Measurements from ENCODE around the gene PARD3.
"Not testable (repeated sequence)": the region's sequence is repeated elsewhere in the genome, so short reads cannot be mapped to it uniquely, and the experiment has no call there.

Gene PARD3

DNA sequence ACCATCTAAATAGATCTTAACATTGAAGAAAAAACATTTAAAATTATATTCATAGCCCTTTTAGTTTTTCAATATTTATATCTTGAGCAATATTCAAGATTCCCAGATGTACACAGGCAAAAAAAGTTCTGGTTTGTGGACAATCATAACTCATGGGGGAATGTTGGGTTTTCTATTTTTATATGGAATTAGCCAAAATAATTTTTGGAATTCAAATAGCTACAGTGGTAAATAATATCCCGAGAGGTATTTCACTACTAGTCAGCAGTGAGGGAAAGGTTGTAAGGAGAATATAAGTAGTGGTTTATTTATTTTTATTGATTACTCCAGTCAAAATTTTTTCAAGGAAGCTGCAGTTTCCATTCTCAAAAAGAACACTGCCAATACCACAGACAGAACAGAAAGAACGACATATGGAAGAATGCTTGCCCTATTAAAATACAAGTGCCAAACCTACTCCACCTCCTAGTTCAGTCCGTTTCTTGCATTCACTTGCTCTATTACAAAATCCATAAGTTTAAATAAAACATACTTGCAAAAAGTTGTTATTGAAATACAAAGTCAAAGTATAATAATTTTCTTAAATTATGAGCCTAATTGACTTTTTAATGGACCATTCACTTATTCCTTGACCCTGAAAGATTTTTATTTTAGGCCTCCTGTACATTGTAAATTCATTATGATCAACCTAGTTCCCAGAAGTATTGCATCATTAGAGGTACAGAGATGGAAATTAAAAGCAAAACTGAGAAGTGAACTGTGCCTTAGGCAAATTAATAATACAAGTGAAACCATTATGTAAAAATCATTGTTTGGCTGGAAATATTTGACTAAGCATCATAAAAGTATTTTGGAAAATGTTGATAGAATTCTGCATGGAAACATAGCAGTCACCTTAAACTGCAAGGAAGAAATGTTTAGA lies 533.2 kb downstream of the PARD3 start:
- TF ChIP-seq, protein P1, sequence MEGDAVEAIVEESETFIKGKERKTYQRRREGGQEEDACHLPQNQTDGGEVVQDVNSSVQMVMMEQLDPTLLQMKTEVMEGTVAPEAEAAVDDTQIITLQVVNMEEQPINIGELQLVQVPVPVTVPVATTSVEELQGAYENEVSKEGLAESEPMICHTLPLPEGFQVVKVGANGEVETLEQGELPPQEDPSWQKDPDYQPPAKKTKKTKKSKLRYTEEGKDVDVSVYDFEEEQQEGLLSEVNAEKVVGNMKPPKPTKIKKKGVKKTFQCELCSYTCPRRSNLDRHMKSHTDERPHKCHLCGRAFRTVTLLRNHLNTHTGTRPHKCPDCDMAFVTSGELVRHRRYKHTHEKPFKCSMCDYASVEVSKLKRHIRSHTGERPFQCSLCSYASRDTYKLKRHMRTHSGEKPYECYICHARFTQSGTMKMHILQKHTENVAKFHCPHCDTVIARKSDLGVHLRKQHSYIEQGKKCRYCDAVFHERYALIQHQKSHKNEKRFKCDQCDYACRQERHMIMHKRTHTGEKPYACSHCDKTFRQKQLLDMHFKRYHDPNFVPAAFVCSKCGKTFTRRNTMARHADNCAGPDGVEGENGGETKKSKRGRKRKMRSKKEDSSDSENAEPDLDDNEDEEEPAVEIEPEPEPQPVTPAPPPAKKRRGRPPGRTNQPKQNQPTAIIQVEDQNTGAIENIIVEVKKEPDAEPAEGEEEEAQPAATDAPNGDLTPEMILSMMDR (IDR thresholded peaks at IDR 0.05; ENCODE audit: insufficient read depth, low read length, missing control alignments): no peak
- no peak overlapping the region for H3K4me3 ChIP-seq (ENCODE audit: low read depth, low read length)
- POLR2A ChIA-PET: no interaction called here
- CTCF ChIA-PET: interaction anchor here (1.0 kb wide), 1 partner anchor 355 kb away, joined by 3 read pairs; no protein-coding TSS in a partner anchor
- no peak for DNase-seq (ENCODE audit: low read depth, low spot score)

DNA sequence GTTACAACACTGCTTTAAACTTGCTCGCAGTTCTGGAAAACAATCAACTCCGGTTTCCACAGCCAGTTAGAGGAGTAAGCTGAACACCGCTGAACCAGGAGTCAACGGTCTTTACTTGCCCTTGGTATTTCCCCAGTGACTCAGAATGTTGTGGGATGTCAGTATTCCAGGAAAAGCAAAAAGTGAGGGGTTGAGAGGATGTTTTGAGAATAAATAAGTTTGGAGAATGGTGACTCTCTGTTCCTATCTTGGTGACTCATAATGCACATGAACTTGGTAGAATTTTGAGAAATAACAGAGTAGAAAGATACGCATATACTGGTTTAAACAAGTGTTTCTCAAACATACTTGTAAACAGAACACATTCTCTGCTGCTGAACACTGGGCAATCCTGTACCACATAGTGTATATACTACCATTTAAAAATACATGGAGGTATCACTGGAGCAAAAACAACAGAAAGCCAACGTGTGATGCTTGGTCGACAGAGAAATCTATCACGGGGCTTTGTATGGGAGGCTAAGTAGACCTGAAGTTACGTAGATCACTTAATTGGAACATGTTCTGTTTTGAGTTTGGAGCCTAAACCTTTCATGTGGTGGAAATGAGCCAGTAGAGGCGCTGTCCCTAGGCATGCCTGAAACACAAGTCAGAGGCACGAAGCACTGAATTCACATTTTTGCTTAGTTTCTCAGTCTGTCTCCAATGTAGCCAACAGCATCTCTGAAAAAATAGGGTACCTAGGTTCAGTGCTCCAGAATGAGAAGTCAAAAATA lies 534.3 kb downstream of the PARD3 start:
- POLR2A ChIA-PET: interaction anchor here (0.8 kb wide), 1 partner anchor 158 kb away, joined by 4 read pairs; no protein-coding TSS in a partner anchor
- DNase-seq (ENCODE audit: low read depth, low spot score): peak; percentile 84
- TF ChIP-seq, protein P1 (IDR thresholded peaks at IDR 0.05; ENCODE audit: insufficient read depth, low read length, missing control alignments): no peak
- CTCF ChIA-PET: interaction anchor here (1.3 to 1.9 kb wide), 2 partner anchors 11 to 358 kb away, joined by 4 to 8 read pairs; no protein-coding TSS in a partner anchor
- no peak overlapping the region for H3K4me3 ChIP-seq (ENCODE audit: low read depth, low read length)

DNA sequence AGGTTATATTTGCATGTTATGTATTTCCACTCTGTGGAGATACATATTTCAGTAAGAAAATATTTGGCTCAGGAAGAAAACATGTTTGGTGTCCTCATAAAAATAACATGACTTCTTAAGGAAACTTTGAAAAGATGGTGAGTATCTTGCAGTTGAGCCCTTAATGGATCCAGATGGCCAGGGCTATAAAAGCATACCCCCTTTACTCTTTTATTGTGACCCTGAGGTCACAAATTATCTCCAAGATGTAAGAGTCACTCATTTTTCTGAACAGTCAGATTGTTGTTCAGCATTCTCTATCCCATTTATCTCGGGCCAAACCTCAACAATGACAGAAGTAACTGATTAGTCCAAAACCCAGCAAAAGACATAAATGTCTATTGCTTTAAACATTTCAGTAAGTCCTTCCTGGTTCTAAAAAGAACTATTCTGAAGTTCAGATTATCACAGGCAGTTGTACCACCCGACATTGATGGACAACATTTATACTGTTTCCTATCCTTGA lies 539.4 kb downstream of the PARD3 start:
- CTCF ChIA-PET: no interaction called here
- no peak for DNase-seq (ENCODE audit: low read depth, low spot score)
- H3K4me3 ChIP-seq (ENCODE audit: low read depth, low read length): no peak overlapping the region
- TF ChIP-seq, protein P1 (IDR thresholded peaks at IDR 0.05; ENCODE audit: insufficient read depth, low read length, missing control alignments): no peak
- POLR2A ChIA-PET: no interaction called here

DNA sequence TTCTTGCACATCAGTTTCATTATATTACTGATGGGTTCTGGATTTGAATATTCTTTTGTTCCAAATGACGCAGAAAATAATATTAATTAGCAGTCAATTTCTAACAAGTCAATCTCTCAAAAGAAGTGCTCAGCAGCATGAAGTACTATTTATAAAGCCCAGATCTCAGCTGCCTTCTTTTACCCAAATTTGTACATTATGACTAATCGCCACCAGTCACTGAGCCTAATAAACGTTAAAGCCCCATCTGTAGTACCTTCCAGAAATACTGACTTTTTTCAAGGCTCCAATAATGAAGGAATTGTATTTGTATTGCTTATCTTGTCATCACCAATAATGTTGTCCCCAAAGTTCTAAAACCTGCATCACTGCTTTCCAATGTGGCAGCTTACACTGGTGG lies 540.2 kb downstream of the PARD3 start:
- TF ChIP-seq, protein P1 (IDR thresholded peaks at IDR 0.05; ENCODE audit: insufficient read depth, low read length, missing control alignments): no peak
- DNase-seq (ENCODE audit: low read depth, low spot score): no peak
- ChIA-PET CTCF (no interaction called here), POLR2A (no interaction called here)
- no peak overlapping the region for H3K4me3 ChIP-seq (ENCODE audit: low read depth, low read length)

DNA sequence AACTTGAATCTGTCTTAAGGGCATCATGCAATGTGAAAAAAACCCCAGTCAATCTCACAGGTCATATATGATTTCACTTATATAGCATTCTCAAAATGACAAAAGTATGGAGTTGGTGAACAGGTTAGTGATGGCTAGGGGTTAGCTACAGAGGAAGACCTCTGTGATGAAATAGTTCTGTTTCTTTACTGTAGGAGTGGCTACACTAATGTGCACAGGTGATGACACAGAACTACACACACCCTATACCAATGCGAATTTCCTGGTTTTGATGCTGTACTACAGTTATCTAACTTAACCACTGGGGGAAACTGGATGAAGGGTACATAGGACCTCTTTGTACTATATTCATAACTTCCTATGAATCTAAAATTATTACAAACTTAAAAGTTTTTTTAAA lies 541.8 kb downstream of the PARD3 start:
- no peak for DNase-seq (ENCODE audit: low read depth, low spot score)
- POLR2A ChIA-PET: no interaction called here
- CTCF ChIA-PET: no interaction called here
- H3K4me3 ChIP-seq (ENCODE audit: low read depth, low read length): no peak overlapping the region
- TF ChIP-seq, protein P1 (IDR thresholded peaks at IDR 0.05; ENCODE audit: insufficient read depth, low read length, missing control alignments): no peak

DNA sequence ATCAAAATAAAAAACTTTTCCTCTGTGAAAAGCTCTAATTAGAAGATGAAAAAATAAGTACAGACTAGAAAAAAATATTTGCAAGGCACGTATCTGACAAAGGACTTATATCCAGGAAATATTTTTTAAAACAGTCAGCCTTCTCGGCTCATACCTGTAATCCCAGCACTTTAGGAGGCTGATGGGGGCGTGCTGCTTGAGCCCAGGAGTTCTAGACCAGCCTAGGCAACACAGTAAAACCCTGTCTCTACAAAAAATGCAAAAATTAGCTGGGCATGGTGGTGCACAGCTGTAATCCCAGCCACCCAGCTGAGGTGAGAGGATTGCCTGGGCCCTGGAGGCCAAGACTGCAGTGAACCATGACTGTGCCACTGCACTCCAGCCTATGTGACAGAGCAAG lies 542.8 kb downstream of the PARD3 start:
- CTCF ChIA-PET: interaction anchor here (0.6 kb wide), 1 partner anchor 861 kb away, joined by 3 read pairs; no protein-coding TSS in a partner anchor
- TF ChIP-seq, protein P1 (IDR thresholded peaks at IDR 0.05; ENCODE audit: insufficient read depth, low read length, missing control alignments): no peak
- H3K4me3 ChIP-seq (ENCODE audit: low read depth, low read length): no peak overlapping the region
- no peak for DNase-seq (ENCODE audit: low read depth, low spot score)
- POLR2A ChIA-PET: no interaction called here

DNA sequence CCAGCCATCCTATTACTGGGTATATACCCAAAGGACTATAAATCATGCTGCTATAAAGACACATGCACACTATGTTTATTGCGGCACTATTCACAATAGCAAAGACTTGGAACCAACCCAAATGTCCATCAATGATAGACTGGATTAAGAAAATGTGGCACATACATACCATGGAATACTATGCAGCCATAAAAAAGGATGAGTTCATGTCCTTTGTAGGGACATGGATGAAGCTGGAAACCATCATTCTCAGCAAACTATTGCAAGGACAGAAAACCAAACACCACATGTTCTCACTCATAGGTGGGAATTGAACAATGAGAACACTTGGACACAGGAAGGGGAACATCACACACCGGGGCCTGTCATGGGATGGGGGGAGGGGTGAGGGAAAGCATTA lies 546.7 kb downstream of the PARD3 start:
- DNase-seq (ENCODE audit: low read depth, low spot score); POLR2A ChIA-PET; H3K4me3 ChIP-seq (ENCODE audit: low read depth, low read length); CTCF ChIA-PET: not testable (repeated sequence)

Measured in AG04449 (cell line).